ENCODE measurements around the gene HES2. TPM values are rescaled to one million over a fixed set of nuclear protein-coding genes. Genes with fewer than 3 reads are reported as not detected.

HES2 gene, protein sequence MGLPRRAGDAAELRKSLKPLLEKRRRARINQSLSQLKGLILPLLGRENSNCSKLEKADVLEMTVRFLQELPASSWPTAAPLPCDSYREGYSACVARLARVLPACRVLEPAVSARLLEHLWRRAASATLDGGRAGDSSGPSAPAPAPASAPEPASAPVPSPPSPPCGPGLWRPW
- not detected for total RNA-seq

DNA sequence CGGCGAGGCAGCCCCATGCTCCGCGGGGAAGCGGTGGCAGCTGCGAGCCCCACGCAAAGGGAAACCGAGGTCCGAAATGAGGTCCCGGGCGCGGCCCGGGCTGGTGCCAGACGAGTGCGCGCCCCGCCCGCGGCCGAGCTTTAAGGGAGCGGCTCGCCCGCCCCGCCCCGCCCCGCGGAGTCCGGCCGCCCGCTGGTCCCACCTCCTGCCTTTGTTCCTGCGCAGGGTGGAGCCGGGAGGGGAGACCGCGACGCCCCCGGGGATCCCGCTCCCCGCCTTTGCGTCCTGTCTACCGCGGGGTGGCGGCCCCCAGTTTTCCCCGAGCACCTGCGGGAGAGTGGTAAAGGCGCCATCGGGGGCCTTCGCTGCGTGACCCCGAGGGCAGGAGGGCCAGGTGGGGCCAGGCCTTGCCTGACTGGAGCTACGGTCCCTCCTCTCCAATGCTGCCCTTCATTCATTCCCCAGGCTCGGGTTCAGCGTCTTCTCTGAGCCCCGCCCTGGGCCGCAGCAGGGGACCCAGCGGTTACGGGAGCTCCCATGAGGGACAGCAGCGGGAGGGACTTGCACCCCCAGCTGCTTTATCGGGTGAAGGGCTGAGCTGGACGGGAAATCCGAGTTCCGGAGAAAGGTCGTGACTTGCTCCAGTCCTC, at the start of gene HES2:
HES2 (minus strand) TSS at position 116 of the 650 bp plus-strand sequence; CDS start at position 17, 99 bp downstream.
- H3K9ac ChIP-seq (ENCODE audit: low read depth in 1 of 3, low read length in 3 of 3) = no peak within 1 kb of the TSS
- peaks cover 14 to 28% (median 26%) of the 10 kb centered on the region in 3 donors for H3K4me1 ChIP-seq (ENCODE audit: control insufficient read depth in 3 of 3, insufficient read depth in 3 of 3, low read length in 3 of 3)
- no peaks in the 10 kb centered on the region for H3K9me3 ChIP-seq (ENCODE audit: control insufficient read depth in 3 of 3, low read length in 3 of 3)
- H3K27ac ChIP-seq (ENCODE audit: low read depth, low read length) = no peak within 1 kb of the TSS
- peak within 1 kb of the TSS; percentile 9 to 51 (median 22) for H3K4me3 ChIP-seq (ENCODE audit: low read length in 3 of 3)
- peaks cover 82 to 88% (median 83%) of the 10 kb centered on the region in 3 donors for H3K27me3 ChIP-seq (ENCODE audit: control insufficient read depth in 3 of 3, insufficient read depth in 3 of 3, low read length in 3 of 3)
- H3K36me3 ChIP-seq (ENCODE audit: control insufficient read depth in 3 of 3, insufficient read depth in 3 of 3, low read length in 3 of 3) = no peaks in the 10 kb centered on the region

DNA sequence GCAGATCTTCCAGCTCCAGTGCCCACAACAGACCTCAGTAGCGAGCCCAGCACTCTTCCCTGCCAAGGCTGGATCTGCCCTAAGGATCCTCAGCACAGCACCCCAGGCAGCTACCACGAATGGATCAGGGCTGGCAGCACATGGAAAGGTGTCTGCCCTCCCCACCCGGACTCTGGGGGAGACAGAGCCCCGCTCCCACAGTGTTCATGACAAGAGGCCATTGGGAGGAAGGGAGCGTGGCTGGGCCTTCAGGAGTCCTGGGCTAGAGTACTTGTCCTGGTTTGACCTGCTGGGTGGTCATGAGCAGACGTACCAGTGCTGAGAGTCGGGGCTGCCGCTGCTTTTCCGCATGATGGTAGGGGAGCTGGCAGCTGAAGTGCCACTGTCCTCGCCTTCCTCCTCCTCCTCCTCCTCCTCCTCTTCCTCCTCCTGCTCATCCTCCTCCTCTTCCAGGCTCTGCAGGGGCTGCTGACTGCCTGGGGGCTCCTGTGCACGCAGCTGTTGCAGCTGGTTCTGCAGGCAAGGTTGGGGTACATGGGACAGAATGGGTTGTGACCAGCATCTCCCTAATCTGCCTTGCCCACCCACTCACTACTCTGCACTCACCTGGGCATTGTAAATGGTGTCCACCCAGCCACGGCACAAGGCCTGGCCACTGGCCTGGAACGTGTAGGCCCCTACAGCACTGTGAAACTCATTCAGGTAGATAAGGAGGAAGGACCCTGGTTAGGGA, 49.2 kb upstream of the HES2 start:
- no peaks in the 10 kb centered on the region for H3K9me3 ChIP-seq (ENCODE audit: control insufficient read depth in 3 of 3, low read length in 3 of 3)
- no peak overlapping the region for H3K27ac ChIP-seq (ENCODE audit: low read depth, low read length)
- no peak overlapping the region for H3K4me3 ChIP-seq (ENCODE audit: low read length in 3 of 3)
- no peak overlapping the region for H3K9ac ChIP-seq (ENCODE audit: low read depth in 1 of 3, low read length in 3 of 3)
- H3K4me1 ChIP-seq (ENCODE audit: control insufficient read depth in 3 of 3, insufficient read depth in 3 of 3, low read length in 3 of 3) = no peaks in the 10 kb centered on the region
- H3K27me3 ChIP-seq (ENCODE audit: control insufficient read depth in 3 of 3, insufficient read depth in 3 of 3, low read length in 3 of 3) = peaks cover 0 to 12% (median 4%) of the 10 kb centered on the region in 3 donors
- peaks cover 0 to 5% (median 3%) of the 10 kb centered on the region in 3 donors for H3K36me3 ChIP-seq (ENCODE audit: control insufficient read depth in 3 of 3, insufficient read depth in 3 of 3, low read length in 3 of 3)

DNA sequence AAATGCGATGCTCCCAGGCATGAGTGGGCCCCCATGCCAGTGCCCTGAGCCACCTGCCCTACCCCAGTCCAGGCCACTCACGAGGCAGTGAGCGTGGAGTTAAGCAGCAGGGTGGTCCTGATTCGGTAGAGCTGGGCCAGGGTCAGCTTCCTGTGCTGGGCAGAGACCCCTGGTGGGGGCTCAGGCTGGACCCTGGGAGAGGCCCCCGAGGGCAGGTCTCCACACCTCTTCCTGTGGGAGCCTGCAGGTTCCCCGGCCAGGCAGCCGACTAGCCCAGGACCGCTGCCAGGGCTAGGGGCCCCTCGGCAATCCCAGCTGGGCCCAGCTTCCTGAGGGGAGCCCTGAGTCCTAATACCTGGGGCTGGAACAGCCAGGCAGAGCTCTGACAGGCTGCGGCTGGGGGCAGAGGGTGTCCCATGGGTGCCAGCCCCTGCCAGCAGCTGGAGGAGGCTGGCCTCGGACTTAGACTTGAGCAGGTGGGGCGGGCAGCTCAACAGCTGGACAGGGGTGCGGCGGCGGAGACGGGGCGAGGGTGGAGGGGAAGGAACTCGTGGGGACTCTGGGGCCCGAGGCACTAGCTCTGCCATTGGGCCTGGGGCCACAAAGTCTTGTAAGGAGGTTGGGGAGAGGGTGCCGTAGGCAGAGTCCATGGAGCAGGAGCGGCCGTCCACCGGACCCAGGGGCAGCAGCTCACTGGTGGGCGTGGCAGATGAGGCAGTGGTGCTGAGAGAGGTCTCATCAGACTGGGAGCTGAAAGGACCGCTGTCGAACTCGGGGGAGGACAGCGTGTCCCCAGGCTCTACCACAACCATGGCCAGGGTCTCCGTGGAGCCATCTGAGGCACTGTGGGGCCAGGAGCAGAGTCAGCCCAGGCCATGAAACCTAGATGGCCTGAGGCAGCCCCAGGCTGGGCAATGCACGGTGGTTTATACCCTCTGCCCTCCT, 48.3 kb upstream of the HES2 start:
- H3K27me3 ChIP-seq (ENCODE audit: control insufficient read depth in 3 of 3, insufficient read depth in 3 of 3, low read length in 3 of 3) = peaks cover 2 to 12% (median 4%) of the 10 kb centered on the region in 3 donors
- H3K36me3 ChIP-seq (ENCODE audit: control insufficient read depth in 3 of 3, insufficient read depth in 3 of 3, low read length in 3 of 3) = peaks cover 0 to 5% (median 3%) of the 10 kb centered on the region in 3 donors
- no peaks in the 10 kb centered on the region for H3K9me3 ChIP-seq (ENCODE audit: control insufficient read depth in 3 of 3, low read length in 3 of 3)

DNA sequence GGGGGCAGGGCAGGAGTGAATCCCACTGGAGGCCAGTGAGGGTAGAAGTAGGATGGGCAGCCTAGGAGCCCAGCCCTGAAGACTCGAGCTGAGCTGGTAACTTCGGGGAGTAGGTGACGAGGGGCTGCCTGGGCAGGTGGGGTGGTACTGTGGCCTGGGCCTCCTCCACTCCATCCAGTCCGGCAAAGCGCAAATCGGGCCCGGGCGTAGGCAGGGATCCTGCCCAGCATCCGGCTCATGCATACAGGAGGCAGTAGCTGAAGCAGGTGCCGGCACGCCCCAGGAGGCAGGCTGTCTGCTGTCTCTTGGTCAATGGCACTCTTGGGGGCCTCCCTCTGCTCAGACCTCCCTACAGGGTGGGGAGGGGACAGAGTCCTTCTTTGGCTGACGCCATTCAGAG, 47.5 kb upstream of the HES2 start:
- Histone ChIP-seq H3K9me3 (ENCODE audit: control insufficient read depth in 3 of 3, low read length in 3 of 3) (no peaks in the 10 kb centered on the region), H3K4me1 (ENCODE audit: control insufficient read depth in 3 of 3, insufficient read depth in 3 of 3, low read length in 3 of 3) (no peaks in the 10 kb centered on the region), H3K9ac (ENCODE audit: low read depth in 1 of 3, low read length in 3 of 3) (no peak overlapping the region), H3K27me3 (ENCODE audit: control insufficient read depth in 3 of 3, insufficient read depth in 3 of 3, low read length in 3 of 3) (peaks cover 10 to 18% (median 12%) of the 10 kb centered on the region in 3 donors), H3K4me3 (ENCODE audit: low read length in 3 of 3) (no peak overlapping the region), H3K27ac (ENCODE audit: low read depth, low read length) (no peak overlapping the region), H3K36me3 (ENCODE audit: control insufficient read depth in 3 of 3, insufficient read depth in 3 of 3, low read length in 3 of 3) (peaks cover 0 to under 1% (median 0%) of the 10 kb centered on the region in 3 donors)

More for the DNA sequence above, 48.3 kb upstream of the HES2 start:
- Histone ChIP-seq H3K9ac (ENCODE audit: low read depth in 1 of 3, low read length in 3 of 3) (no peak overlapping the region), H3K4me1 (ENCODE audit: control insufficient read depth in 3 of 3, insufficient read depth in 3 of 3, low read length in 3 of 3) (no peaks in the 10 kb centered on the region), H3K27ac (ENCODE audit: low read depth, low read length) (no peak overlapping the region), H3K4me3 (ENCODE audit: low read length in 3 of 3) (no peak overlapping the region)

DNA sequence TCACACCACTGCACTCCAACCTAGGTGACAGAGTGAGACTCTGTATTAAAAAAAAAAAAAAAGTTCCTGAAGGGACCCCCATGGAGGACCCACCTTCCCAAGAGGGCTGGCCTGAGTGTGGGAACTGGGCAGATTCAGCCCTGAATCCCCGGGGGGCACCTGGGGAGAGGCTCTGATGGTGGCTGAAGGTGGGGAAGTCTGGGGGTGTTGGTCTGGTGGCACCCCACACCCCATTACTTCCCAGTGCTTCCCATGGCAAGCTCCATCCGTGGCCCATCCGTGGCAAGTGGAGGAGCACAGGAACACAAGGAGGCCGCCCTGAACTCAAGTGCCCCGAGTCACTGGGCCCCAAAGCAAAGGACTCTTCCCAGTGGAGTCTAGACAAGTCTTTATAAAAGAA, 47.0 kb upstream of the HES2 start:
- H3K9me3 ChIP-seq (ENCODE audit: control insufficient read depth in 3 of 3, low read length in 3 of 3) = no peaks in the 10 kb centered on the region
- no peak overlapping the region for H3K27ac ChIP-seq (ENCODE audit: low read depth, low read length)
- no peak overlapping the region for H3K9ac ChIP-seq (ENCODE audit: low read depth in 1 of 3, low read length in 3 of 3)
- H3K27me3 ChIP-seq (ENCODE audit: control insufficient read depth in 3 of 3, insufficient read depth in 3 of 3, low read length in 3 of 3) = peaks cover 14 to 23% (median 15%) of the 10 kb centered on the region in 3 donors
- H3K4me1 ChIP-seq (ENCODE audit: control insufficient read depth in 3 of 3, insufficient read depth in 3 of 3, low read length in 3 of 3) = no peaks in the 10 kb centered on the region
- H3K36me3 ChIP-seq (ENCODE audit: control insufficient read depth in 3 of 3, insufficient read depth in 3 of 3, low read length in 3 of 3) = no peaks in the 10 kb centered on the region
- no peak overlapping the region for H3K4me3 ChIP-seq (ENCODE audit: low read length in 3 of 3)

DNA sequence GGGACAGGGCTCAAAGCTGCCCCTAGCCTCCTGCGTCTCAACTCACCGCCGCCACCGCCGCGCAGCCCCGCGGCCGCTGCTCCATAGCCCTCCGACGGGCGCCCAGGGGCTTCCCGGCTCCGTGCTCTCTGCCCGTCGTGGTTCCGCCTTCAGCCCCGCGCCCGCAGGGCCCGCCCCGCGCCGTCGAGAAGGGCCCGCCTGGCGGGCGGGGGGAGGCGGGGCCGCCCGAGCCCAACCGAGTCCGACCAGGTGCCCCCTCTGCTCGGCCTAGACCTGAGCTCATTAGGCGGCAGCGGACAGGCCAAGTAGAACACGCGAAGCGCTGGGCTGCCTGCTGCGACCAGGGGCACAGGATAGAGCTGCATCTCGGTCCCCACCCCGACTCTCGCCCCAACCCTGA, 46.3 kb upstream of the HES2 start, which contains the start of gene TNFRSF25:
TNFRSF25 (minus strand) TSS at position 151 of the 400 bp plus-strand sequence; CDS start at position 85, 66 bp downstream.
- Histone ChIP-seq H3K9ac (ENCODE audit: low read depth in 1 of 3, low read length in 3 of 3) (no peak within 1 kb of the TSS), H3K27ac (ENCODE audit: low read depth, low read length) (no peak within 1 kb of the TSS), H3K4me3 (ENCODE audit: low read length in 3 of 3) (no peak within 1 kb of the TSS), H3K4me1 (ENCODE audit: control insufficient read depth in 3 of 3, insufficient read depth in 3 of 3, low read length in 3 of 3) (no peaks in the 10 kb centered on the region), H3K36me3 (ENCODE audit: control insufficient read depth in 3 of 3, insufficient read depth in 3 of 3, low read length in 3 of 3) (no peaks in the 10 kb centered on the region), H3K9me3 (ENCODE audit: control insufficient read depth in 3 of 3, low read length in 3 of 3) (no peaks in the 10 kb centered on the region), H3K27me3 (ENCODE audit: control insufficient read depth in 3 of 3, insufficient read depth in 3 of 3, low read length in 3 of 3) (peaks cover 15 to 26% (median 20%) of the 10 kb centered on the region in 3 donors)

DNA sequence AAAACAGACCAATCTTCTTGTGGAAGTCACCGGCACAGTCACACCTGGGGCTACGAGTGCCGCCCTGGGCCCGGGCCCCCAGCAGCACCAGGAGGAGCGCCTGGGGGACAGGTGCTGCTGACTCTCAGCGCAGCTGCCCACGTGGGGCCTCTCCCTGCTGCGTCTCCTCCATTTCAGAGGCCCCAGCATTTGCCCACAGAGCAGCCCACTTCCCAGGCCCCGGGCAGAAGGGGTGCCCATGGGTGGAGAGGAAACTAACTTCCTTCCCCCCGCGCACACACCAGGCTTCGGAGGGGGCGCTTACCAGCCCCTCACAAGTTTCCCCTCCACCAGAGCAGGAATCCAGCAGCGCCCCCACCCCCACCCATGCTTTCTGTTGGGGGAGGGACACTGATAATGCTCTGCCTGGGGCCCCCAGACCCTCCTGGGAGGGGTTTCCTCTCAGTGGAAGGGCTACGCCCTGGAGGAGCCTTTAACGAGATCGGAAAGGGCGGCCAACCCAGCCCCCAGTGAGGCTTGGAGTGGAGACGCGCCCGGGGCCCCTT, 45.8 kb upstream of the HES2 start:
- H3K36me3 ChIP-seq (ENCODE audit: control insufficient read depth in 3 of 3, insufficient read depth in 3 of 3, low read length in 3 of 3) = no peaks in the 10 kb centered on the region
- H3K9me3 ChIP-seq (ENCODE audit: control insufficient read depth in 3 of 3, low read length in 3 of 3) = no peaks in the 10 kb centered on the region
- H3K9ac ChIP-seq (ENCODE audit: low read depth in 1 of 3, low read length in 3 of 3) = no peak overlapping the region
- H3K4me3 ChIP-seq (ENCODE audit: low read length in 3 of 3) = no peak overlapping the region
- H3K27me3 ChIP-seq (ENCODE audit: control insufficient read depth in 3 of 3, insufficient read depth in 3 of 3, low read length in 3 of 3) = peaks cover 18 to 30% (median 22%) of the 10 kb centered on the region in 3 donors
- no peak overlapping the region for H3K27ac ChIP-seq (ENCODE audit: low read depth, low read length)
- H3K4me1 ChIP-seq (ENCODE audit: control insufficient read depth in 3 of 3, insufficient read depth in 3 of 3, low read length in 3 of 3) = peaks cover 0 to 2% (median 0%) of the 10 kb centered on the region in 3 donors

DNA sequence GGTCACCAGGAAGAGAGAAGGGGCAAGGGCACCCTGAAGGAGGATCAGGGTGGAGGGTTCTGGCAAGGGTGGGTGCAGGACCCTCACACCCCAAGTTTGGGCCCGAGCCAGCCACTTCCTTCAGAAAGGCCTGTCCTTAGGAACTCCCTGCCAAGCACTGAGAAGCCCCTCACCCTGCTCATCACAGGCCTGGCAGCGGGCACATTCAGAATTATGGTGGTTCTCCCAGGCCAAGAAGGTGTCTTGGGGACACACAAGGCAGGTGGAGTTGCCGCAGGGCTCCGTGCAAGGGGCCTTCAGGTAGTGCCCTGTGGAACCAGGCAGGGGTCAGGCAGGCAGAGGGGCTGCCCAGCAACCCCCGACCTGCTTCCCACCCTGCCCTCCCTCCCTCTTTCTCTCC, 45.2 kb upstream of the HES2 start:
- no peak overlapping the region for H3K27ac ChIP-seq (ENCODE audit: low read depth, low read length)
- no peak overlapping the region for H3K9ac ChIP-seq (ENCODE audit: low read depth in 1 of 3, low read length in 3 of 3)
- H3K27me3 ChIP-seq (ENCODE audit: control insufficient read depth in 3 of 3, insufficient read depth in 3 of 3, low read length in 3 of 3) = peaks cover 19 to 32% (median 26%) of the 10 kb centered on the region in 3 donors
- no peaks in the 10 kb centered on the region for H3K9me3 ChIP-seq (ENCODE audit: control insufficient read depth in 3 of 3, low read length in 3 of 3)
- H3K36me3 ChIP-seq (ENCODE audit: control insufficient read depth in 3 of 3, insufficient read depth in 3 of 3, low read length in 3 of 3) = no peaks in the 10 kb centered on the region
- no peak overlapping the region for H3K4me3 ChIP-seq (ENCODE audit: low read length in 3 of 3)
- H3K4me1 ChIP-seq (ENCODE audit: control insufficient read depth in 3 of 3, insufficient read depth in 3 of 3, low read length in 3 of 3) = peaks cover 0 to 2% (median 0%) of the 10 kb centered on the region in 3 donors

DNA sequence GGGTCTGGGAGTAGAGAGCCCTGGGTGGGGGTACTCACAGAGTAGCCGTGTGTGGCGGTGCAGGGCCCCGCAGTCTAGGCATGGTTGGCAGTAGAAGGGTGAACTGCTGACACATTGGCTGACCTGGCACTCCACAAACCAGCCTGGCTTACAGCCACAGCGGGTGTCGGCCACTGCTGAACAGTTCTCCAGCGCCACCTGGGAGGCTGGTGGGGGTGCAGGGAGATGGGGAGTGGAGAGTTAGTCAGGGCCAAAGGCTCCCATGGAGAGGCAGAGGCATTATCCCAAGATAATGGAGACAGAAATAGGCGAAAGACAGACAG, 44.8 kb upstream of the HES2 start:
- Histone ChIP-seq H3K27ac (ENCODE audit: low read depth, low read length) (no peak overlapping the region), H3K36me3 (ENCODE audit: control insufficient read depth in 3 of 3, insufficient read depth in 3 of 3, low read length in 3 of 3) (no peaks in the 10 kb centered on the region), H3K4me1 (ENCODE audit: control insufficient read depth in 3 of 3, insufficient read depth in 3 of 3, low read length in 3 of 3) (peaks cover 0 to 2% (median 0%) of the 10 kb centered on the region in 3 donors), H3K27me3 (ENCODE audit: control insufficient read depth in 3 of 3, insufficient read depth in 3 of 3, low read length in 3 of 3) (peaks cover 24 to 36% (median 30%) of the 10 kb centered on the region in 3 donors), H3K9ac (ENCODE audit: low read depth in 1 of 3, low read length in 3 of 3) (no peak overlapping the region), H3K9me3 (ENCODE audit: control insufficient read depth in 3 of 3, low read length in 3 of 3) (no peaks in the 10 kb centered on the region), H3K4me3 (ENCODE audit: low read length in 3 of 3) (no peak overlapping the region)

All from skeletal muscle tissue (tissue), 4 donors.